ENCODE measurements around the gene KRTAP10-7. TPM values are rescaled to one million over a fixed set of nuclear protein-coding genes. Genes with fewer than 3 reads are reported as not detected.
"Not testable (repeated sequence)": the region's sequence is repeated elsewhere in the genome, so short reads cannot be mapped to it uniquely, and the experiment has no call there.

Gene KRTAP10-7
- total RNA-seq, 4 donors from 2014 or later: not detected

GRCh38 chr21:44591801-44592130, 8.6 kb upstream of the KRTAP10-7 start:
- intact Hi-C loops (cut with DNase I; ENCODE audit: low total_unique reads); H3K4me3 ChIP-seq; H3K9me3 ChIP-seq; DNase-seq; H3K27ac ChIP-seq; H3K4me1 ChIP-seq; H3K36me3 ChIP-seq: not testable (repeated sequence)
- in situ Hi-C loops (cut with MboI; ENCODE audit: low pct_ligation_motif_present in 1 of 4, low pct_unique_long_range_greater_than_20kb in 1 of 4, low sequenced_read_pairs in 3 of 4): loop anchor here in 2 of 4 donors (25.0 kb wide), 1 partner anchor 96 kb away; the partner anchor contains the start of genes KRTAP10-12 (in 2 of the 2) and KRTAP12-1 (in 2 of the 2)
- peaks cover 44% of the 10 kb centered on the region for H3K27me3 ChIP-seq
- WGBS, 2 donors (ENCODE audit: low coverage in 1 of 2): 20% methylated on average over 2 of the region's 4 CpGs; no CpG with 5 or more reads in 1 of the 2 donors

- intact Hi-C loops (cut with DNase I; ENCODE audit: low total_unique reads) (no loop called here), in situ Hi-C loops (cut with MboI; ENCODE audit: low pct_ligation_motif_present in 1 of 4, low pct_unique_long_range_greater_than_20kb in 1 of 4, low sequenced_read_pairs in 3 of 4) (loop anchor here in 2 of 4 donors (25.0 kb wide), 1 partner anchor 95 kb away; the partner anchor contains the start of genes KRTAP10-12 (in 2 of the 2) and KRTAP12-1 (in 2 of the 2))
- Histone ChIP-seq H3K36me3 (no peaks in the 10 kb centered on the region), H3K4me1 (no peaks in the 10 kb centered on the region), H3K27ac (no peak within 1 kb of the TSS), H3K9me3 (no peaks in the 10 kb centered on the region), H3K4me3 (no peak within 1 kb of the TSS), H3K27me3 (peaks cover 44% of the 10 kb centered on the region)
- no peak for DNase-seq
- 64% methylated on average over 31 of the region's 33 CpGs; no CpG with 5 or more reads in 1 of the 2 donors for WGBS, 2 donors (ENCODE audit: low coverage in 1 of 2)
- TF ChIP-seq POLR2A (IDR thresholded peaks at IDR 0.05) (no peak), POLR2AphosphoS5 (IDR thresholded peaks at IDR 0.05) (no peak), CTCF (IDR thresholded peaks at IDR 0.05) (no peak), EP300 (IDR thresholded peaks at IDR 0.05; ENCODE audit: low read depth) (no peak)
Measured at GRCh38 chr21:44592446-44593311, 7.7 kb upstream of the KRTAP10-7 start, which contains the start of gene KRTAP10-6. TSS of gene KRTAP10-6 (minus strand) at chr21:44592505. CDS start at chr21:44592484, 21 bp downstream.

GRCh38 chr21:44593598-44594405, 6.6 kb upstream of the KRTAP10-7 start:
- Histone ChIP-seq H3K27ac (no peak overlapping the region), H3K9me3 (peaks cover 0 to 5% of the 10 kb centered on the region in 2 donors), H3K36me3 (no peaks in the 10 kb centered on the region), H3K4me1 (no peaks in the 10 kb centered on the region), H3K4me3 (no peak overlapping the region), H3K27me3 (peaks cover 52% of the 10 kb centered on the region)
- TF ChIP-seq CTCF (IDR thresholded peaks at IDR 0.05) (no peak), EP300 (IDR thresholded peaks at IDR 0.05; ENCODE audit: low read depth) (no peak), POLR2AphosphoS5 (IDR thresholded peaks at IDR 0.05) (no peak), POLR2A (IDR thresholded peaks at IDR 0.05) (no peak)
- in situ Hi-C loops (cut with MboI; ENCODE audit: low pct_ligation_motif_present in 1 of 4, low pct_unique_long_range_greater_than_20kb in 1 of 4, low sequenced_read_pairs in 3 of 4) (loop anchor here in 2 of 4 donors (25.0 kb wide), 1 partner anchor 93 kb away; the partner anchor contains the start of genes KRTAP10-12 (in 2 of the 2) and KRTAP12-1 (in 2 of the 2)), intact Hi-C loops (cut with DNase I; ENCODE audit: low total_unique reads) (no loop called here)
- WGBS, 2 donors (ENCODE audit: low coverage in 1 of 2): 58 to 61% methylated on average over 6 to 20 of the region's 20 CpGs
- DNase-seq: no peak

GRCh38 chr21:44594406-44594916, 5.9 kb upstream of the KRTAP10-7 start:
- intact Hi-C loops (cut with DNase I; ENCODE audit: low total_unique reads): no loop called here
- Histone ChIP-seq H3K27me3 (peaks cover 49% of the 10 kb centered on the region), H3K9me3 (peaks cover 0 to 5% of the 10 kb centered on the region in 2 donors), H3K4me3 (no peak overlapping the region), H3K36me3 (no peaks in the 10 kb centered on the region), H3K27ac (no peak overlapping the region), H3K4me1 (no peaks in the 10 kb centered on the region)
- no peak for TF ChIP-seq POLR2A (IDR thresholded peaks at IDR 0.05)
- no peak for TF ChIP-seq POLR2AphosphoS5 (IDR thresholded peaks at IDR 0.05)
- no peak for TF ChIP-seq EP300 (IDR thresholded peaks at IDR 0.05; ENCODE audit: low read depth)
- in situ Hi-C loops (cut with MboI; ENCODE audit: low pct_ligation_motif_present in 1 of 4, low pct_unique_long_range_greater_than_20kb in 1 of 4, low sequenced_read_pairs in 3 of 4): loop anchor here in 2 of 4 donors (25.0 kb wide), 1 partner anchor 93 kb away; the partner anchor contains the start of genes KRTAP10-12 (in 2 of the 2) and KRTAP12-1 (in 2 of the 2)
- DNase-seq: no peak
- 64 to 69% methylated on average over 12 of the region's 12 CpGs for WGBS, 2 donors (ENCODE audit: low coverage in 1 of 2)
